CD14-positive monocyte (primary cell): ENCODE results near the gene FBXW4. TPM values are rescaled to one million over a fixed set of nuclear protein-coding genes. Genes with fewer than 3 reads are reported as not detected.

Experiments
- DNase-seq, 3 donors: peaks; one replicate each; pipeline ENCODE4 v3.0.0-alpha.2; 2011 to 2022
- H2AFZ ChIP-seq: 2 replicates; pipeline ENCODE4 v1.6.0; 2012; ENCODE audit warnings: mild to moderate bottlenecking, low read depth, low read length, inconsistent platforms; ENCODE audit not compliant: insufficient read depth, poor library complexity, severe bottlenecking
- H3K27ac ChIP-seq, 2 donors: 1 replicate in 1 of 2; 2 replicates in 1 of 2; pipeline ENCODE4 v1.5.1; 2012 to 2013; ENCODE audit warnings: low read length in 2 of 2, control low read depth in 1 of 2, inconsistent platforms in 1 of 2, low read depth in 1 of 2, mild to moderate bottlenecking in 1 of 2
- H3K27me3 ChIP-seq, 2 donors: one replicate each; pipeline versions ENCODE4 v1.6.0 to v1.6.1; 2011 to 2013; ENCODE audit warnings: low read length in 2 of 2; ENCODE audit not compliant: control insufficient read depth in 2 of 2, insufficient read depth in 2 of 2
- H3K36me3 ChIP-seq, 2 donors: replicated peaks in 1 of 2; 1 replicate in 1 of 2; 2 replicates in 1 of 2; pipeline versions ENCODE4 v1.5.1 to v1.6.1; 2012 to 2013; ENCODE audit warnings: low read length in 2 of 2, control low read depth in 1 of 2, inconsistent platforms in 1 of 2, mild to moderate bottlenecking in 1 of 2; ENCODE audit not compliant: insufficient read depth in 2 of 2, control insufficient read depth in 1 of 2
- H3K4me1 ChIP-seq, 2 donors: 1 replicate in 1 of 2; 2 replicates in 1 of 2; pipeline versions ENCODE4 v1.5.1 to v1.6.1; 2012 to 2013; ENCODE audit warnings: low read length in 2 of 2, control low read depth in 1 of 2, inconsistent platforms in 1 of 2, mild to moderate bottlenecking in 1 of 2, moderate library complexity in 1 of 2; ENCODE audit not compliant: insufficient read depth in 2 of 2, control insufficient read depth in 1 of 2
- H3K4me2 ChIP-seq: replicated peaks from 2 replicates; pipeline ENCODE3; 2012; ENCODE audit warnings: low read length, moderate library complexity, mild to moderate bottlenecking; ENCODE audit not compliant: poor library complexity, severe bottlenecking; ENCODE audit errors: extremely low read depth
- H3K4me3 ChIP-seq, 3 experiments: fragments of 200-600 bp in 1 of 3; sonication (generic) in 1 of 3; replicated peaks in 1 of 3; 1 replicate in 2 of 3; 2 replicates in 1 of 3; pipeline ENCODE4 v1.5.1; 2011 to 2013; ENCODE audit warnings: low read length in 3 of 3, mild to moderate bottlenecking in 3 of 3, control low read depth in 2 of 3, low read depth in 2 of 3, inconsistent platforms in 1 of 3, moderate library complexity in 1 of 3
- H3K79me2 ChIP-seq: 2 replicates; pipeline ENCODE4 v1.6.0; 2012; ENCODE audit warnings: mild to moderate bottlenecking, control low read depth, inconsistent platforms, low read length, moderate library complexity; ENCODE audit not compliant: insufficient read depth
- H3K9ac ChIP-seq: 2 replicates; pipeline ENCODE4 v1.6.0; 2017; ENCODE audit warnings: low read length, mild to moderate bottlenecking; ENCODE audit not compliant: insufficient read depth, poor library complexity, severe bottlenecking
- H3K9me3 ChIP-seq, 2 donors: replicated peaks in 1 of 2; 1 replicate in 1 of 2; 2 replicates in 1 of 2; pipeline versions ENCODE4 v1.5.1 to v1.6.1; 2012 to 2013; ENCODE audit warnings: low read length in 2 of 2, control low read depth in 1 of 2; ENCODE audit not compliant: control insufficient read depth in 1 of 2, insufficient read depth in 1 of 2
- H4K20me1 ChIP-seq: 2 replicates; pipeline ENCODE4 v1.6.0; 2012; ENCODE audit warnings: mild to moderate bottlenecking, low read length, control low read depth, moderate library complexity; ENCODE audit not compliant: insufficient read depth
- H3K27ac Mint-ChIP-seq, 7 donors: one replicate each; pipeline ENCODE4 v1.8.0; 2020; ENCODE audit warnings: mild to moderate bottlenecking in 7 of 7, mixed read lengths in 7 of 7, moderate library complexity in 6 of 7, inconsistent platforms in 2 of 7
- H3K27me3 Mint-ChIP-seq, 3 donors: one replicate each; pipeline ENCODE4 v1.8.0; 2021 to 2022; ENCODE audit warnings: low read depth in 3 of 3, mild to moderate bottlenecking in 3 of 3, mixed read lengths in 3 of 3, moderate library complexity in 3 of 3, inconsistent platforms in 1 of 3
- H3K36me3 Mint-ChIP-seq, 2 donors: one replicate each; pipeline ENCODE4 v1.8.0; 2020; ENCODE audit warnings: mixed read lengths in 2 of 2, inconsistent platforms in 1 of 2, mild to moderate bottlenecking in 1 of 2
- H3K4me1 Mint-ChIP-seq: one replicate; pipeline ENCODE4 v1.8.0; 2020; ENCODE audit warnings: mild to moderate bottlenecking, mixed read lengths
- H3K4me3 Mint-ChIP-seq, 2 donors: one replicate each; pipeline ENCODE4 v1.8.0; 2020; ENCODE audit warnings: mild to moderate bottlenecking in 2 of 2, mixed read lengths in 2 of 2, moderate library complexity in 1 of 2
- H3K9me3 Mint-ChIP-seq, 7 donors: one replicate each; pipeline ENCODE4 v1.8.0; 2020 to 2022; ENCODE audit warnings: mixed read lengths in 7 of 7, mild to moderate bottlenecking in 6 of 7, moderate library complexity in 6 of 7, inconsistent platforms in 2 of 7
- CTCF ChIP-seq: fragments of 200-600 bp; IDR thresholded peaks from one replicate; pipeline ENCODE4 v1.8.0; 2022; ENCODE audit warnings: antibody characterized with exemption, mild to moderate bottlenecking
- WGBS: methylation state at CpG from one replicate; pipeline ENCODE4 v1.1.5; 2013; ENCODE audit warnings: missing lambda C conversion rate; ENCODE audit not compliant: insufficient coverage; 5-methylcytosine and 5-hydroxymethylcytosine counted together
- intact Hi-C, 2 donors: fragments of 100-400 bp; cut with micrococcal nuclease; formaldehyde crosslinking; loops; one replicate each; pipeline versions ENCODE4 v1.15.0 to v1.15.1; 2023
- polyA plus RNA-seq, 3 donors: library from polyadenylated mRNA; depleted of rRNA in 1 of 3; unstranded in 2 of 3; stranded (reverse) in 1 of 3; fragments of 300-500 nt in 2 of 3; fragments of >200 nt in 1 of 3; fragmentation: Illumina TruSeq in 2 of 3; gene quantifications; 1 replicate in 2 of 3; 2 replicates in 1 of 3; pipeline ENCODE4 v1.2.3, GENCODE V29; 2012 to 2021

FBXW4 gene
- polyA plus RNA-seq, 3 donors, result 1.1 to 30.8 (median 1.8) TPM

DNA sequence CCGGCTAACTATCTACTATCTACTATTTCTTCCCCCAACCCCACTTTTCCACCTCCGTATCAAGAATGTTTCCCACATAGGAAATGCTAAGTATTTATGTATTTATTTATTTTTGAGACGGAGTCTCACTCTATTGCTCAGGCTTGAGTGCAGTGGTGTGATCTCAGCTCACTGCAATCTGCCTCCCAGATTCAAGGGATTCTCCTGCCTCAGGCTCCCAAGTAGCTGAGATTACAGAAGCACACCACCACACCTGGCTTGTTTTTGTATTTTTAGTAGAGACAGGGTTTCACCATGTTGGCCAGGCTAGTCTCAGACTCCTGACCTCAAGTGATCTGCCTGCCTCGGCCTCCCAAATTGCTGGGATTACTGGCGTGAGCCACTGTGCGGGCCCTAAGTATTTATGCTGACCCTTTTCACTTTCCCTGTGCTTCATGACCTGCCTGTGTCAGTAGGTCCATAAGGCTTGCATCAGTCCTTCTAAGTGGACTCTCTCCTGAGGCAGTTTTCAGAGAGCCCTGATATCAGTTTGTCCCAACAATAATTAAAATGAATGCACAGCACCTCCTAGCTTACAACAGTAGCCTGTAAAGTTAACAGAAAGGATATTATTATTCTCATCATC lies 25.7 kb upstream of the FBXW4 start:
- no peaks in the 10 kb centered on the region for H4K20me1 ChIP-seq
- TF ChIP-seq CTCF, result no peak
- H3K27me3 ChIP-seq, result peaks cover 0 to 7% of the 10 kb centered on the region in 2 donors
- H2AFZ ChIP-seq, result no peak overlapping the region
- Mint-ChIP-seq H3K4me1 (peaks cover 2% of the 10 kb centered on the region), H3K9me3 (peaks cover 0 to 5% (median 0%) of the 10 kb centered on the region in 7 donors), H3K4me3 (no peak overlapping the region), H3K36me3 (no peaks in the 10 kb centered on the region), H3K27me3 (peaks cover 13 to 30% (median 13%) of the 10 kb centered on the region in 3 donors), H3K27ac (no peak overlapping the region)
- H3K4me2 ChIP-seq, result no peak overlapping the region
- no peak for DNase-seq
- no peaks in the 10 kb centered on the region for H3K9me3 ChIP-seq
- H3K27ac ChIP-seq, result no peak overlapping the region
- intact Hi-C loops, result no loop called here
- H3K9ac ChIP-seq, result no peak overlapping the region
- H3K4me3 ChIP-seq, result no peak overlapping the region
- no peaks in the 10 kb centered on the region for H3K36me3 ChIP-seq
- no peaks in the 10 kb centered on the region for H3K4me1 ChIP-seq
- H3K79me2 ChIP-seq, result no peaks in the 10 kb centered on the region
- 100% methylated on average over 3 of the region's 6 CpGs for WGBS

DNA sequence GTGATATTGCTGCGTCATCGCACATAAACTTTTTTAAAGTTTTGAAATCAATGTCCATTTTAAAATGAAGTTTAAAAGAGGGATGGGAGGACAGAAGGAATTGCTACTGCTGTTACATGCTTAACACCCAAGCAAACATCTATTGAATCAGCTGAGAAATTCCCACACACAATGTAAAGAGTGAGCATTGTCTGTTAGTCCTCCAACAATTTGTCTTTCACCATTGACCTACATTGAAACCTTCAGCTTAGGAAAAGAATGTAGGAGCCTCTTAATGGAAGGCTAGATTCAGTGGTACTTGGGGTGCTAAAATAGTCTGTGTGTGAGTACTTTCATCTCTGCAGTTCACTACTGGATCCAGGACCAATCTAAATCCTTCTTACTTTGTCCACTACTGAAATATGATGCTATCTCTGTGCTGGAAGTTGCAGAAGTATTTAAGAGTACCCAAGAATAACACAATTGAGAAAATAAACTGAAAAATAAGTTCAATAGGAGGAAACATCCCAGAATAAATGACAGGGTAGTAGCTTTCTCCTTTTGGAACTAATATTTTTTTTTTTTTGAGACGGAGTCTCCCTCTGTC lies 23.8 kb upstream of the FBXW4 start:
- no peak overlapping the region for H3K27ac ChIP-seq
- no peak for DNase-seq
- intact Hi-C loops, result no loop called here
- H4K20me1 ChIP-seq, result no peaks in the 10 kb centered on the region
- H3K4me3 Mint-ChIP-seq, result no peak overlapping the region
- H3K9ac ChIP-seq, result no peak overlapping the region
- H3K27me3 Mint-ChIP-seq, result peaks cover 13 to 32% (median 13%) of the 10 kb centered on the region in 3 donors
- no peak overlapping the region for H3K4me3 ChIP-seq
- peaks cover 0 to 7% of the 10 kb centered on the region in 2 donors for H3K27me3 ChIP-seq
- H3K4me1 ChIP-seq, result no peaks in the 10 kb centered on the region
- WGBS, result no CpG with 5 or more reads among the region's 3 CpGs
- H3K36me3 Mint-ChIP-seq, result no peaks in the 10 kb centered on the region
- TF ChIP-seq CTCF, result no peak
- H2AFZ ChIP-seq, result no peak overlapping the region
- H3K9me3 ChIP-seq, result no peaks in the 10 kb centered on the region
- H3K4me1 Mint-ChIP-seq, result peaks cover 2% of the 10 kb centered on the region
- no peak overlapping the region for H3K27ac Mint-ChIP-seq
- H3K4me2 ChIP-seq, result no peak overlapping the region
- peaks cover 0 to 5% (median 0%) of the 10 kb centered on the region in 7 donors for H3K9me3 Mint-ChIP-seq
- H3K79me2 ChIP-seq, result no peaks in the 10 kb centered on the region
- no peaks in the 10 kb centered on the region for H3K36me3 ChIP-seq
